Epithelial cell of esophagus (primary cell): Measurements from ENCODE around the gene NID1.

Experiments used
- DNase-seq: peaks from one replicate; pipeline ENCODE4 v3.0.0; 2010; ENCODE audit warnings: low read depth
- H3K4me3 ChIP-seq: 2 replicates; pipeline ENCODE4 v1.5.1; 2011; ENCODE audit warnings: mild to moderate bottlenecking, low read length, control low read depth
- TF ChIP-seq, protein P1 (sequence below): IDR thresholded peaks from 2 replicates; pipeline ENCODE4 v1.5.1; 2011; ENCODE audit warnings: low read depth, mild to moderate bottlenecking, low read length, control low read depth, inconsistent platforms; ENCODE audit not compliant: insufficient read depth; ENCODE audit errors: missing control alignments

The NID1 gene, protein sequence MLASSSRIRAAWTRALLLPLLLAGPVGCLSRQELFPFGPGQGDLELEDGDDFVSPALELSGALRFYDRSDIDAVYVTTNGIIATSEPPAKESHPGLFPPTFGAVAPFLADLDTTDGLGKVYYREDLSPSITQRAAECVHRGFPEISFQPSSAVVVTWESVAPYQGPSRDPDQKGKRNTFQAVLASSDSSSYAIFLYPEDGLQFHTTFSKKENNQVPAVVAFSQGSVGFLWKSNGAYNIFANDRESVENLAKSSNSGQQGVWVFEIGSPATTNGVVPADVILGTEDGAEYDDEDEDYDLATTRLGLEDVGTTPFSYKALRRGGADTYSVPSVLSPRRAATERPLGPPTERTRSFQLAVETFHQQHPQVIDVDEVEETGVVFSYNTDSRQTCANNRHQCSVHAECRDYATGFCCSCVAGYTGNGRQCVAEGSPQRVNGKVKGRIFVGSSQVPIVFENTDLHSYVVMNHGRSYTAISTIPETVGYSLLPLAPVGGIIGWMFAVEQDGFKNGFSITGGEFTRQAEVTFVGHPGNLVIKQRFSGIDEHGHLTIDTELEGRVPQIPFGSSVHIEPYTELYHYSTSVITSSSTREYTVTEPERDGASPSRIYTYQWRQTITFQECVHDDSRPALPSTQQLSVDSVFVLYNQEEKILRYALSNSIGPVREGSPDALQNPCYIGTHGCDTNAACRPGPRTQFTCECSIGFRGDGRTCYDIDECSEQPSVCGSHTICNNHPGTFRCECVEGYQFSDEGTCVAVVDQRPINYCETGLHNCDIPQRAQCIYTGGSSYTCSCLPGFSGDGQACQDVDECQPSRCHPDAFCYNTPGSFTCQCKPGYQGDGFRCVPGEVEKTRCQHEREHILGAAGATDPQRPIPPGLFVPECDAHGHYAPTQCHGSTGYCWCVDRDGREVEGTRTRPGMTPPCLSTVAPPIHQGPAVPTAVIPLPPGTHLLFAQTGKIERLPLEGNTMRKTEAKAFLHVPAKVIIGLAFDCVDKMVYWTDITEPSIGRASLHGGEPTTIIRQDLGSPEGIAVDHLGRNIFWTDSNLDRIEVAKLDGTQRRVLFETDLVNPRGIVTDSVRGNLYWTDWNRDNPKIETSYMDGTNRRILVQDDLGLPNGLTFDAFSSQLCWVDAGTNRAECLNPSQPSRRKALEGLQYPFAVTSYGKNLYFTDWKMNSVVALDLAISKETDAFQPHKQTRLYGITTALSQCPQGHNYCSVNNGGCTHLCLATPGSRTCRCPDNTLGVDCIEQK

DNA sequence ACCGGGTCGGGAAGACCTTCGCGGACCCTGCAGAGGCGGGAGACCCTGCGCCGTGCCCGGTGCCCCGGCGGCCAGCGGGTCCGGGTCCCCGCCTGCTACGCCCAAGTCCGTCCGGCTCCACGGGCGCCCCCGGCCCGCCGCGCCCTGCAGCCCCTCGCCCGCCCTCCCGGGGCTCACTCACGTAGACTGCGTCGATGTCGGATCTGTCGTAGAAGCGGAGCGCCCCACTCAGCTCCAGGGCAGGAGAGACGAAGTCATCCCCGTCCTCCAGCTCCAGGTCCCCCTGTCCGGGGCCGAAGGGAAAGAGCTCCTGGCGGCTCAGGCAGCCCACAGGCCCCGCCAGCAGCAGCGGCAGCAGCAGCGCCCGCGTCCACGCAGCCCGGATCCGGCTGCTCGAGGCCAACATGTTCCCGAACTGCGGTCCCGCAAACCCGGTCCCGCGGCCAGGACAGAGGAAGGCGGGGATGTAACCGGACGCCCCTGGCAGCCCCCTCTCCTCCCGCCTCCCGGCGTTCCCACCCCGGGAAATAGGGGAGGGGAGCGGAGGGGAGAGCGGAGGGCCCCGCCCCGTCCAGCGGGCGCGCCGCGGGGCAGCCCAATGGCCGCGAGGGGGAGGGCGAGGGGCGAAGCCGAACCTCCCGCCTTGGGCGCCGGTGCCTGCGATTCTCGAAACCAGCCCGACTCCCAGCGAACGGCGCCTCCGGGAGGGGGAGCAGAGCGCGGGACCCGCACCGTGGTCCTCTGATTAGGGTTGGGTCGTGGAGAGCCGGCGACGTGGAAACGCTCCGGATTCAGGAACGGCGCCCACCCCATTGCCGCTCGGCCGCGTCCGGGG lies at the start of gene NID1:
NID1 (minus strand) TSS at position 417 of the 835 bp plus-strand sequence; CDS start at position 406, 11 bp downstream.
- TF ChIP-seq, protein P1, sequence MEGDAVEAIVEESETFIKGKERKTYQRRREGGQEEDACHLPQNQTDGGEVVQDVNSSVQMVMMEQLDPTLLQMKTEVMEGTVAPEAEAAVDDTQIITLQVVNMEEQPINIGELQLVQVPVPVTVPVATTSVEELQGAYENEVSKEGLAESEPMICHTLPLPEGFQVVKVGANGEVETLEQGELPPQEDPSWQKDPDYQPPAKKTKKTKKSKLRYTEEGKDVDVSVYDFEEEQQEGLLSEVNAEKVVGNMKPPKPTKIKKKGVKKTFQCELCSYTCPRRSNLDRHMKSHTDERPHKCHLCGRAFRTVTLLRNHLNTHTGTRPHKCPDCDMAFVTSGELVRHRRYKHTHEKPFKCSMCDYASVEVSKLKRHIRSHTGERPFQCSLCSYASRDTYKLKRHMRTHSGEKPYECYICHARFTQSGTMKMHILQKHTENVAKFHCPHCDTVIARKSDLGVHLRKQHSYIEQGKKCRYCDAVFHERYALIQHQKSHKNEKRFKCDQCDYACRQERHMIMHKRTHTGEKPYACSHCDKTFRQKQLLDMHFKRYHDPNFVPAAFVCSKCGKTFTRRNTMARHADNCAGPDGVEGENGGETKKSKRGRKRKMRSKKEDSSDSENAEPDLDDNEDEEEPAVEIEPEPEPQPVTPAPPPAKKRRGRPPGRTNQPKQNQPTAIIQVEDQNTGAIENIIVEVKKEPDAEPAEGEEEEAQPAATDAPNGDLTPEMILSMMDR, result peak; percentile 6
- DNase-seq, result peak; percentile 29
- H3K4me3 ChIP-seq, result peak within 1 kb of the TSS; percentile 43

GRCh38 chr1:236114076-236114747 lies 49.3 kb upstream of the NID1 start:
- no peak for DNase-seq
- no peak overlapping the region for H3K4me3 ChIP-seq
- TF ChIP-seq, protein P1, result no peak

DNA sequence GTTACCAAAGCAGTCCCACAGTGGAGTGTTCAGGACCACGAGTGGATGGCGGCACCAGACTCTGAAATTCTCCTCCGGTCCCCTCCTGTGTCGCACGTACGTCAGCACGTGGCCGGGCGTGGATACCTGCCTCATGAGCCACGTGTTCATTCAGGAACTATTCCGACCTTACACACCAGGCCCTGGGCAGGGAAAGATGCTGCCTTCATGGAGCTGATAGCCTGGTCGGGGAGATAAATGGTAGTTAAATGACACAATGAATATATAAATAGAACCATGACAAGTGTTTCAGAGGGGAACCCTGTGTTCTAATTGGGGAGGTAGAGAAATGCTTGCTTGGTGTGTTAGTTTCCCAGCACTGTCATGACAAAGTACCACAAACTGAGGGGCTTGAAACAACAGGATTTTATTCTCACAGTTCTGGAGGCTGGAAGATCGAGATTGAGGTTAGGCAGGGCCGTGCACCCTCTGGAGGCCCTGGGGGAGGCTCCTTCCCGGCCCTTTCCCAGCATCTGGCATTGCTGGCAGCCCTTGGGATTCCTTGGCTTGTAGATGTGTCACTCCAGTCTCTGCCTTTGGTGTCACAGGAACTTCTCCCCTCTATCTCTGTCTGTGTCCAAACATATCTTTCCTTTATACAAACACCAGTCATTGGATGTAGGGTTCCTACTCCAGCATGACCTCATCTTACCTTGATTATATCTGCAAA lies 48.6 kb upstream of the NID1 start:
- DNase-seq, result no peak
- H3K4me3 ChIP-seq, result no peak overlapping the region
- TF ChIP-seq, protein P1, result no peak

GRCh38 chr1:236112332-236112627 lies 47.4 kb upstream of the NID1 start:
- TF ChIP-seq, protein P1, result no peak
- DNase-seq, result no peak
- H3K4me3 ChIP-seq, result no peak overlapping the region

DNA sequence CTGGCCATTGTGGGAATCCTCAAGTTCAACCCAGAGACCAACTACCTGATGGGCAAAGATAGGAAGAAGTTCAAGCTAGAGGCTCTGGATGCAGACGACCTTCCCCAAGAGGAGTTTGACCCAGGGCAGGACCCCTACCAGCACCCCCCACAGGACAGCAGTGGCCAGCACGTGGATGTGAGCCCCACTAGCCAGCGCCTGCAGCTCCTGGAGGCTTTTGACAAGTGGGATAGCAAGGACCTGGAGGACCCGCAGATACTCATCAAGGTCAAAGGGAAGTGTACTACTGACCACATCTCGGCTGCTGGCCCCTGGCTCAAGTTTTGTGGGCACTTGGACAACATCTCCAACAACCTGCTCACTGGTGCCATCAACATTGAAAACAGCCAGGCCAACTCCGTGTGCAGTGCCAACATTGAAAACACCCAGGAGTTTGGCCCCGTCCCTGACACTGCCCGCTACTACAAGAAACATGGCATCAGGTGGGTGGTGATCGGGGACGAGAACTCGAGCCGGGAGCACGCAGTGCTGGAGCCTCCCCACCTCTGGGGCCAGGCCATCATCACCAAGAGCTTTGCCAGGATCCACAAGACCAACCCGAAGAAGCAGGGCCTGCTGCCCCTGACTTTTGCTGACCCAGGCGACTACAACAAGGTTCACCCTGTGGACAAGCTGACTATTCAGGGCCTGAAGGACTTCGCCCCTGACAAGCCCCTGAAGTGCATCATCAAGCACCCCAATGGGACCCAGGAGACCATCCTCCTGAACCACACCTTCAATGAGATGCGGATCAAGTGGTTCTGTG lies 46.8 kb upstream of the NID1 start:
- DNase-seq, result no peak
- H3K4me3 ChIP-seq, result no peak overlapping the region
- TF ChIP-seq, protein P1, result no peak
